Left hindlimb (tissue), 1 donor: ENCODE results near the gene SLC25A33.
"Not testable (repeated sequence)": the region's sequence is repeated elsewhere in the genome, so short reads cannot be mapped to it uniquely, and the experiment has no call there.

Experiments used
- DNase-seq: peaks from one replicate; pipeline ENCODE4 v3.0.0-alpha.2; 2018

SLC25A33 gene

DNA sequence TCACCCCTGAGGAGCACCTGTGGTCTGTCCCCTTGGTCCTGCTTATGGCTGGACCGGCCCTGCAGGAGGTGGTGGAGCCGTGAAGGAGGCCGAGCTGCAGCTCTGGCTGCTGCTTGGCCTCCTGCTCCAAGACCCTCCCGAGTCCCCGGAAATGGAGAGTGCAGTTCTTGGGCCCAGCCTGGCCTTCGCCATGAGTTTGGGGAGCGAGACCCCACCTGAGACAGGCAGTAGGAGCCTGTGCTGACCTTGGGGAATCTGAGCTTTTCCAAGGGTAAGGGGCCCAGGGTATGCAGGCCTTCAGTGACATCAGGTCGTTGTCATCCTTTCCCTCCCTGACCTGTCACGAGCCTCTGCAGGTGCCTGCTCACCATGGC, 63.5 kb downstream of the SLC25A33 start:
- no peak for DNase-seq

DNA sequence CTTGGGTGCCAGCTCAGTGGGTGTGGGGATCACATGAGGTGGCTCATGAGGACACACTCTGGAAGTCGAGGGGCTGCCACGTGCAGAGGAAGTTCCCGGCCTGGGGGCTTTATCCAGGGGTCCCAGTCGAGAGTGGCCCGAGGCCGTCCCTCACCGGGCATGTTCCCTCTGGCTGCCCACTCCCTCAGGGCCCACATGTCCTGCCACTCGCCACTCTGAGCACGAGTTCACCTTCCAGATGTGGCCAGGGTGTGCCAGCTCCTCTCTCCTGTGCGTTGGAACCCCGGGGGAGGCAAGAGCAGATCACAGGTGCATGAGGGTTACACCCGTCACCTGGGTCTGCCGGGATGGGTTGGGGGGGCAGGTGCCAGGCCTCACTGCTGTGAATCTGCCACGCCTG, 64.0 kb downstream of the SLC25A33 start:
- DNase-seq = peak; percentile 31

DNA sequence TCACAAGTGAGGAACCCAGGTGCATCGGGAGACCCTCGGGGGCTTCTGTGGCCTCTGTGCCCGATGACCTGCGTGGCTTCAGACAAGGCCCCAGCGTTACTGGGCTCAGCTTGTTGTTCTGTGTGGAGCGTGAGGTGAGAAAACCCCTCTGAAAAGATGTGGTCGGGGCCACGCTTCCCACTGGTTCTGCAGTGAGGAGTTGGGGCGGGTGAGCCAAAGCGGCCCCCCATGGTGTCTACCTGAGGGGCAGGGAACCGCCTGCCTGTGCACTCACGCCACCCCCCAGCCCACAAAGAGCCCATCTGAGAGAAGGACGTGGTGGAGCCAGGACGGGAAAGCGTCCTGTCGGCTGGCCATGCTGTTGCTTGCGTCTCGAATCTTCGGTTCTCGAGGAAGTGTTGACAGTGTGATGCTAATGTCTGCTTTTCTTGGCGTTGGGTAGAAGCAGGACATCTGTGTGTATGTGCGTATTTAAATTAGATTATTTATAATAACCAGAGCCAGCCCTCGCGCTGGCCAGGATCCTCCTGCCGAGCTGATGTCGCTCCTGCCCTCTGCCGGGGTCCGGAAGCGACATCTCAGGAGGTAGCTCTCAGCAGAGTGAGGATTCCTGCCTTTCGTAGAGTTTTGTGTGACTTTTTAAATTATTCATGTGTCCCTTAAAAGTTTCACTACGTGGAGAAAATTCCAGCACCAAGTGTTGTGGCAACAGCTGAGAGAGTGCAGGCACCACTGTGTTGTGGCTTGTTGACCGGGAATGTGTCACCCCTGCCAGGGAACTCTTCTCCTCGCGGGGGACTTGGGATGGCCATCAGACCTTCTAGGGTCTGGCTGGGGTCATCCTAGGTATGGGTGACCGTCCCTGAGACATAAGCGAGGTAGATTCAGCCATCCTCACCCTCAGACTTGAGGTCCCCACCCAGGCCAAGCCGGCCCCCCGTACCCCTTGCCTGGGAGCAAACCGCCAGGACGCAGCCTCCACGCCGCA, 64.8 kb downstream of the SLC25A33 start:
- DNase-seq = peak; percentile 21

DNA sequence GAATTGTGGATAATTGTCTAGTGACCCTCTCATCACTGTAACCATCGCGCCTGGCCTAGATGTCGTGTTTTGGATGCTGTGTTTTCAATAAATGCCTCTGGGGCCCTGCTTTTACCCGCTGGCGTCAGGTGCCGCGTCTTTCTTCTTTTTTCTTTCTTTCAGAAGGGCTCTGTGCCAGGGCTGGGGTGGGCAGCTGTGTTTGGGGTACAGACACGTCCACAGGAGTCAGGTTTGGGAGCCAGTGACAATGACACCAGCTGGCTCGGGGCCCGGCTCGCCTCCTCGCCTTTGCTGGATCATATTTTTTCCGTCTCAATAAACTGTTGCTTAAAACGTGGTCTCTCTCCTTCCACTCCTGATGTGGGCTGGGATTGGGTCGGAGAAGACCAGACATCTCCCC, 65.6 kb downstream of the SLC25A33 start:
- no peak for DNase-seq

DNA sequence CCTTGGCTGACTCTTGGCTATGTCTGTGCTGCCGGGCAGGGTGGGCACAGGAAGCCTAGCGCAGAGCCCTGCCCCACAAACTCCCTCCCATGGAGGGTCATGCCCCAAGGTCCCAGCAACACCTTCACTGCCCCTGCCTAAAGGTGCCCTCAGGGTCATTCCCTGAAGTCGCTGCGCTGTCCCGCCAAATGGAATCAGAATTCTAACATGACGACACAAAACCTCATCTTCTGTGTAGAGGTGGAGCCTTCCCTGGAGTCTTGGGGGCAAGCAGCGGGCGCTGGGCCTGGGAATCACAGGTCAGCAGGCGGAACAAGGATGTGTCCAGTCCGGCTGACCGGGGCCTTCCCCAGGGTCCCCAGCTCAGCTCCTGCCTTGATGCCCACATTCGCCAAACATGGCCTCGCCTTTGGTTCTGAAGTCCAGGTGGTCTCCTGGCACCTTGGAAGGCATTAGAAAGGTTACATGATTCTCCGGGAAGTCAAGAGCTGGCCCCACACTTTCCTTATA, 66.7 kb downstream of the SLC25A33 start:
- peak; percentile 8 for DNase-seq

DNA sequence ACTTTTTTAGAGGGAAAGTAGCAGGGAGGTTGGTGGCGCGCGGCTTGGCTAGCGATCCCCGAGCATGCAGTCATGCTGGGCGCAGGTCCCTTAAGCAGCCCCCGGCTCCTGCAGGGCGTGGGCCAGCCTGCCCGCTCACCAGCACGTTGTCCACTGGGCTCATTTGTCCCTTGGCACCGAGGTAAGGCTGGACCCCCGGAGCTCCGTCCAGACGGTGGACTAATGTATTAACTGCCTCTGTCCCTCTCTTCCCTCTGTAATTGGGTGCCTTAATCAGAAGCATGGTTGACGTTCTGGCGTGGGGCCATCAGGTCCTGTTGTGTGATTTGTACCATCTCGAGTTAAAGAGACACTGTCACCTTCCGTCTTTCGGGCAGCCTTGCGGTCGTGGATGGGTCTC, 67.2 kb downstream of the SLC25A33 start:
- peak; percentile 12 for DNase-seq

DNA sequence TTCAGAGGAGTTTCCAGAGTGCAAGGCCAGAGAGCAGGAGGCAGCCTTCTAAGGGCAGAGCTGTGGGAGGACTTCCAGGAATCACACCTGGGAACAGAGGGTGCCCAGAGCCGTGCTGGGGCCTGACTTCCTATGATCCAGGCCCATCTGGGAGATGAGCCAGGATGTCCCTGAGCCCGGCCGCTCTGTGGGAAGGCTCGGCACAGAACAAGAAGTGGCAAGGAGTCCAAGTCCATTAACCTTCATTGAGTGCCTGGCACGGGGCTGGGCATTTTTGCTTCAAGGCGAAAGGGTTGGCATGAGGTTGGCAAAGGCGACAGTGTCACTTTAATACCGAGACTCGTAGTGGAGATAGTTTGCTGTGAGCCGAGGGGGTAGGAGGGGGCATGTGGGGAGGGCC, 67.7 kb downstream of the SLC25A33 start:
- DNase-seq = no peak

DNA sequence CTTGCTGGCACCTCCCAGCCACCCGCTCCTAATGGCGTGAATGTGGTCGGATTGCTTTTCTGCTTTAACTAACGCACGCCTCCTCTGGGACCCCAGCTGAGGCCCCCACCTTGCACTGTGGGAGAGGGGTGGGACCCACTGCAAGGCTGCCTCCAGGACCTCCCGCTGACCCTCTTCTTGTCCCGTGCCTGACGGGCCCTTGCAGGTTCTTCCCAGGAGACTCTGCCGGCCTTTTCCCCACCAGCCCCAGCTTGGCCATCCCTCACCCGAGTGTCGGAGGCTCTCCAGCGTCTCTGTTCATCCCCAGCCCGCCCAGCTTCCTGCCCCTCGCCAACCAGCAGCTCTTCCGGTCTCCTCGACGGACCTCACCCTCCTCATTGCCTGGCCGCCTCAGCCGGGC, 68.1 kb downstream of the SLC25A33 start:
- no peak for DNase-seq

DNA sequence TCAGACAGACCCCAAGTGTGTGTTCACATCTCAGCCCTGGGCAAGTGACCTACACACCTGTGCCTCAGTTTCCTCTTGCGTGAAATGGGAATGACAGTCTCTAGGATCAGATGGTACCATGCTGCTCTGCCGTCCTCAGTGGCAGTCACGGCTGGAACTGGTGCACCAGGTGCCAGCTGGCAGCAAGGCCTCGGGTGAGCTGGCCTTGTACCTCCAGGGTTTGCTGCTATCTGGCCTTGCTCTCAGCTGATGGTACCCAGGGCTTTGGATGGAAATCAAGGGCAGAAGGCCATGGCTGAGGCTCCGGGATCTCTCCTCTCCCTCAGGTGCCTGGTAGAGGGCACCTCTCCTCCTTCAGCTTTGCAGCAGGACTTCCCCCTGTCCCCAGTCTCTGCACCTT, 70.7 kb downstream of the SLC25A33 start:
- DNase-seq = no peak

DNA sequence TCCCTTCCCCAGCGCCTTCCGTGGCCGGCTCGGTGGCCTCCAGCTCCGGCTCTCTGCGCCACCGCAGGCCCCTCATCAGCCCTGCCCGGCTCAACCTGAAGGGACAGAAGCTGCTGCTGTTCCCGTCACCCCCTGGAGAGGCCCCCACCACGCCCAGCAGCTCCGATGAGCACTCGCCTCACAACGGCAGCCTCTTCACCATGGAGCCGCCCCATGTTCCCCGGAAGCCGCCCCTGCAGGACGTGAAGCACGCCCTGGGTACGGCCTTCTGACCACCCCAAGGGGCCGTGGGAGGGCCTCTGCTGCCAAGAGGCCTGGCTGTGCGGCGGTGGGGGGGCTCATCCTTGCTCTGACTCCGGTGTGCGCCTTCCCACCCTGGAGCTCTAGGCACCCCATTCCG, 71.3 kb downstream of the SLC25A33 start:
- DNase-seq = no peak

DNA sequence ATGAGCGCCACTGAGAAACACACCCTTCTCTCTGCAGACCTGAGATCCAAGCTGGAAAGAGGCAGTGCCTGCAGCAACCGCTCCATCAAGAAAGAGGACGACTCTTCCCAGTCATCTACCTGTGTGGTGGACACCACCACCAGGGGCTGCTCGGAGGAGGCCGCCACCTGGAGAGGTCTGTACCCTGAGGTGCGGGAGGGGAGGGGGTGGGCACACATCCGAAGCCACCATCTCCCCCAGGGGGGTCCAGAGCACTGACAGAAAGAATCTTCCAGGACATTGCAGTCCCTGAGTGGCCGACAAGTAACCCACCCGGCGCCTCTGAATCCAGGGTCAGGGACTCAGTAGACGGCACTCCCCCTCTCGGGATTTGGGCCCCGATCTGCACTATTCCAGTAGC, 72.5 kb downstream of the SLC25A33 start:
- no peak for DNase-seq

DNA sequence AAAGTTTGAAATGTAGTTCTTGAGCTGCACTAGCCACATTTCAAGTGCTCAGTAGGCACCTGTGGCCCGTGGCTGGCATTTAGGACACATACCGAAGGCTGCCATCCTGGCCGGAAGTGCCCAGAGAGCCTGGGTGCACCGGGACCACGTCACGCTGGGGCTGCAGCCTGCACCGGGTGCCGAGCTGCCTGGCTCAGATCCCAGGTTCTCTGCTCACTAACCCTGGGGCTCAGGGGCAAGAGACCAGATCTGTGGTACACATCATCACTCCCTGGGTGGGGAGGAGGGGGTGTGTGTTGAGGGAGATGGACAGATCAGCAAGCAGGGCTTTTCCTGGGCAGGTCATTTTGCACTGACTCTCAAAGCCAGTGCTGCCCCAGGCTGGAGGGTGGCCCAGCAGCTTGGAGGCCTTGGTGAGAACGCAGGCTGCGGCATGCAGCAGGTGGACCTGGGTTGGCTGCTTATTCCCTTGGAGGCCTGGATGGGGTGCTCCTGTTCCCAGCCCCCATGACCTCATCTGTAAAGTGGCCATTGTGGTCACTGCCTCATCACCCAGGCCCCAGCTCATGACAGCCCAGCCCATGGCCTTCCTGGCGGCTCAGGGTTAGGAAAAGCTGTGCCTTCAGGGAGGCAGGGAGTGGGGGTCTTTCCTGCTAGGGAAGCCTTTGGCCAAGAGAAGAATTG, 73.0 kb downstream of the SLC25A33 start:
- no peak for DNase-seq

DNA sequence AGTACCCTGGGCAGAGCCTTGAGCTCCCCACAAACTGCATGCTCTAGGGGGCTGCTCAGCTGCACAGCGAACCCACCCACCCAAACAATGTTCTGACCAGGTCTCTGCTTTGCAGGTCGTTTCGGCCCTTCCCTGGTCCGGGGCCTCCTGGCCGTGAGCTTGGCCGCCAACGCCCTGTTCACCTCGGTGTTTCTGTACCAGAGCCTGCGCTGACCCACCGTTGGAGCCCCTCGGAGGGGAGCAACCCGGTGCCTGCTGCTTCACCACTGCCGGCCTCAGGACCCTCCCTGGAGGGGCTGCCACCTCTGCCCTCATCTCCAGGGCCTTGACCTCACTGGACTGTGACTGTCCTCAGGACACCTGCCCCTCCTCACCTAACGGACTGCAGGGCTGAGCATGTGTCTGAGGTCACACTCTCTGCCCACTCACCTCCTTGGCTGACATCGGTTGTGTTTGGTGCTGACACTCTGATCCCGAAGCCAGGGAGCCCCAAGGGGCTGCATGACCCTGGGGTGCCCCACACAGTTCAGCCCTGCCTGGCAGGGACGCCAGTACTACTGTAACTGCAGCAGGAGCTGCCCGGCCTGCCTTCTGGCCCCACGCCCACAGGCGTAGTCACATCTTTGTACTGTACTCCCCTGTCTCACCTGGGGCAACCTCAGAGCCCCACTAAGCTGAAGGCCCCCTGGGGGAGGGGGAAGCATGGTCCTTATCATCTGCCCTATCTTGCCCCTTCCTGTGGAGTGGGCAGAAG, 73.8 kb downstream of the SLC25A33 start:
- DNase-seq = peak; percentile 18

DNA sequence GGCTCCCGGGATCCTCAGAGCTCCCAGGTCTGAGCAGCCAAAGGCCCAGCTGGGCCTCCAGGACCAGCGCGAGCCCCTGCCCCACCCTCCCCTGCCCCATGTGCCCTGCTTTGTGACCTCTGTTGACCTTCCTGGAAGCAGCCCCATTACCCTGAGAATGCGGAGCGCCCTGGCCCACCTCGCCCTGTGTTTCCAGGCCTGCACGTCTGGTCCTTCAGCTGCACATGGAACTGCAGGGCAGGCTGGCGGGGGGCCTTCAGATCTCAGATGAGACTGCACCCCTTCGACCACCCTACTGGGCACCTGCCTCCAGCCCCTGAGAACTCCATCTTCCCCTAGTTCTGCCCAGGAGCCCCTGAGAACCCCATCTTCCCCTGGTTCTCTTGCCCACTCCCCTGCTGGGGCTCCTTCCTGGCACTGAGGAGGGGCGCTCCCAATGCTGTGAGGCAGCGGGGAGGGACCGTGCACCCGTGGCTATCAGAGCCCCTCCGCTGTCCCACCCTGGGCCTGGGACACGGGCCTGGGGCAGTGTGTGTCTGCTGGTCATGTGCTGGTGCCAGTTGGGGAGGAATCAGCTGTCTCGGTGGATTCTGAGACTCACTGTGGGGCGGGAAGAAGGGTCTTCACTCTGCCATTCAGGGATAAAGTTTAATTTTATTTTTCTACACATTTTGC, 74.5 kb downstream of the SLC25A33 start:
- peak; percentile 19 for DNase-seq

DNA sequence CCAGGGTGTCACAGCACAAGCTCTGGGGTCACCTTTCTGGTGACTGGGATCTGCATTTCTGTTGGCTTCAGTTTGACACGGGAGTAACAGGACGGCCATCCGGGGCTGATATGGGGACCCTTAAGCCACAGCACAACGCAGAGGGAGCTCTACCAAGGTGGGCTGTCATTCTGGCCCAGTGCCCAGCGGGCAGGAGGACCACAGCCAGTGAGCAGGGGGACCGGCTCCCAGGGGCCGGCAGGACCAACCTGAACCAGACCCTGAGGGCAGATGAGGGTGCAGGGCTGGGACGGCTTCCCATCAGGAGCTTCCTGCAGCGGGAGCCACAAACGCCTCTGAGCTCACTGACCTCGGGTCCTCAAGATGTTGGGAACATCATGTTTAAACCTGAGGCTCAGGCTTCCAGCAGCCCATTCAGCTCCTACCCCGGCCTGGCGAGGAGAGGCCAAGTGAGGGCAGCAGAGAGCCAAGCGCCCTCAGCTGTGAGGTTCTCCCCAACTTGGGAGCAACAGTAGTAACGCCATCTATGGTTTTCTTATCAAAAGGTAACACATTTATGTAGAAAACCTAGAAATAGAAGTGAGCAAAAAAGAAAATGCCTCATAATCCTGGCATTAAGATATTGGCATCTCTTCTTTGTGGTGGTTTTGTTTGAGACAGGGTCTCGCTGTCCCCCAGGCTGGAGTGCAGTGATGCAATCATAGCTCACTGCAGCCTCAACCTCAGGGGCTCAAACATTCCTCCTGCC, 76.2 kb downstream of the SLC25A33 start:
- peak; percentile 38 for DNase-seq

DNA sequence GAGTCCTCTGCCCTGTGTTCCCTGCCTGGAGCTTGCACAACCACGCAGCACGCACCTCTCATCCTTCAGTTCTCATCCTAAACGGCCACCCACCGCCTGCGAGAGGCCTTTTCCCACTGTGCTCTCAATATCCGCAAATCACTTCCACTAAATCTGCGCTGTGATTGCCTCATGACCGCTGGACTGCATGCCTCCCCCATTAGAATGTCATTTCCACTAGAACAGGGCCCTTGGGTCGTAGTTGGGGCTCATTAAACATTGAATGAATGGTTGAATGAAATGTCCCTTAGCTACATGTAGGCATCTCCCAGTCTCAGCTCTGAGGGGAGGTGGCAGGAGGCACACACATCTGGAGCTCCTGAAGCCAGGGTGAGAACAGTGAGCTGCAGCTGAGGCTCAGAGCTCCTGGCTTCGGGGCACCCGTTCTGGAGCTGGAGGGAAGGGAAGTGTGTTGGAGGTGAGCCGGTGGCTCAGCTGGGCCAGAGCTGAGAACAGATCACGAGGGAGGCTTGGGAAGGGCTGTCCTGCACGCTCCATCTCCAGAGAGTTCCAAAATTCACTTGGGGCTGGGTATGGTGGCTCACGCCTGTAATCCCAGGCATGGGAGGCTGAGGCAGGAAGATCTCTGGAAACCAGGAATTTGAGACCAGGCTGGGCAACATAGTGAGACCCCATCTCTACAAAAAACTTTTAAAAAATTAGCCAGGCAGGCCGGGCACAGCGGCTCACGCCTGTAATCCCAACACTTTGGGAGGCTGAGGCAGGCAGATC, 79.8 kb downstream of the SLC25A33 start:
- no peak for DNase-seq

DNA sequence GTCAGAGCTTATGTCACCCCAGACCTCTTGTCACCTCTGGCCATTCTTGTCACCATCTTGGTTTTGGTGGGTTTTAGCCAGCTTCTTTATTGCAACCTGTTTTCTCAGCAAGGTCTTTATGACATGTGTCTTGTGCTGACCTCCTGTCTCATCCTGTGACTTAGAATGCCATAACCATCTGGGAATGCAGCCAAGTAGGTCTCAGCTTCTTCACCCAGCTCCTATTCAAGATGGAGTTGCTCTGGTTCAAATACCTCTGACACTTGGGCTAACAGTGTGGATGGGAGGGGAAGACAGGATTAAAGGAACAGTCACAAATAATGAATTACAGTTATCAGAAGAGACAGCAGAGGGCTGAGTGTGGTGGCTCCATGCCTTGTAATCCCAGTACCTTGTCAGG, 81.8 kb downstream of the SLC25A33 start:
- no peak for DNase-seq

DNA sequence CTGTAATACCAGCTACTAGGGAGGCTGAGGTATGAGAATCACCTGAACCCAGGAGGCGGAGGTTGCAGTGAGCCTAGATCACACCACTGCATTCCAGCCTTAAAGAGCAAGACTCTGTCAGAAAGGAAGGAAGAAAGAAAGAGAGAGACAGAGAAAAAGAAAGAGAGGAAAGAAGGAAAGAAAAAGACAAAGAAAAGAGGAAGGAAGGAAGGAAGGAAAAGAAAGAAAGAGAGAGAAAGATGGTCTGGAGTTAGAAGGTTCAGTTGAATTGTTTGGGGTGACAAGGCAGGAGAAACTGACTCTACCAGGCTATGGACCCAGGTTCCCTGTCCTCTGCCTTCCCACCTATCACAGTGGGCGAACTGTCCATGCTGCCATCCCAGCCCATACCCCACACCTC, 84.8 kb downstream of the SLC25A33 start:
- DNase-seq = no peak

DNA sequence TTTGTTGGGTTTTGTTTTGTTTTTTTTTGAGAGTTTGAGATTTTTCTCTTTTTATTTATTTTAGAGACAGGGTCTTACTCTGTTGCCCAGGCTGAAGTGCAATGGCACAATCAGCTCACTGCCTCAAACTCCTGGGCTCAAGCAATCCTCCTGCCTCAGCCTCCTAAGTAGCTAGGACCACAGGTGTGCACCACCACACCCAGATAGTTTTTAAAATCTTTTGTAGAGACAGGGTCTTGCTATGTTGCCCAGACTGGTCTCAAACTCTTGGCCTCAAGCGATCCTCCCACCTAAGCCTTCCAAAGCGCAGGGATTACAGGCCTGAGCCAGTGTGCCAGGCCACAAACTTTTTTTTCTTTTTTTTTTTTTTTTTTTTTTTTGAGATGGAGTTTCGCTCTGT, 85.8 kb downstream of the SLC25A33 start:
- not testable (repeated sequence) for DNase-seq

DNA sequence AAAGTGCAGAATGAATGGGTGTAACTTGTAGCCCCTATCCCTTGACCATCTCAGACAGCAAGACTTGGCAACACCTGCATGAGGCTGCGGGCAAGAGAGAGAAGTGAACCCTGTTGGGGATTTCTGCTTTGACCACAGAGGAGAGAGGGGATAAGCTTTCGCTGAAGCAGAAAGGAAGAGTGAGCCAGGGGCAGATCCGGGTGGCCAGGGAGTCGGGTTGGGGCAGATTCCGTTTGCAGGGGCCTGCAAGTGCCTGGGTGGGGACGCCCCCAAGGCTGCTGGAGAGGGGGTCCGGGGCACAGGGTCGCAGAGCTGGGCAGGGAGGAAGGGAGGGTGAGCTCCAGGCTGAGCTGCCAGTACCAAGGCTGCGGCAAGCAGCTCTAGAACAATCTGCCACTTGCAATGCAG, 86.9 kb downstream of the SLC25A33 start:
- DNase-seq = no peak
